Transverse colon (tissue), 4 donors: ENCODE measurements around the gene RUNX3. TPM values are rescaled to one million over a fixed set of nuclear protein-coding genes. Genes with fewer than 3 reads are reported as not detected.

Source experiments
- DNase-seq: peaks from one replicate; pipeline ENCODE4 v3.0.0-alpha.2; 2019
- H3K27ac ChIP-seq, 4 donors: fragments of 200-600 bp; sonication (generic); 2 replicates each; pipeline ENCODE4 v1.5.1; 2016 to 2018; ENCODE audit warnings: inconsistent platforms in 4 of 4
- H3K27me3 ChIP-seq: fragments of 200-600 bp; sonication (generic); 2 replicates; pipeline ENCODE4 v1.5.1; 2017; ENCODE audit warnings: inconsistent platforms
- H3K36me3 ChIP-seq, 4 donors: fragments of 200-600 bp; sonication (generic); 2 replicates each; pipeline ENCODE4 v1.5.1; 2017 to 2019; ENCODE audit warnings: inconsistent platforms in 4 of 4
- H3K4me1 ChIP-seq, 4 donors: fragments of 200-600 bp; sonication (generic); 2 replicates each; pipeline ENCODE4 v1.5.1; 2017 to 2020; ENCODE audit warnings: inconsistent platforms in 4 of 4
- H3K4me3 ChIP-seq, 4 donors: fragments of 200-600 bp; sonication (generic); 1 replicate in 1 of 4; 2 replicates in 3 of 4; pipeline versions ENCODE4 v1.5.1 to v1.6.1; 2017 to 2019; ENCODE audit warnings: inconsistent platforms in 4 of 4
- H3K9me3 ChIP-seq, 2 donors: fragments of 200-600 bp; sonication (generic); 2 replicates each; pipeline ENCODE4 v1.5.1; 2017 to 2019; ENCODE audit warnings: inconsistent platforms in 2 of 2
- CTCF ChIP-seq, 5 experiments: fragments of 200-600 bp in 3 of 5; fragments of 450-650 bp in 2 of 5; sonication (generic) in 3 of 5; IDR thresholded peaks; 1 replicate in 2 of 5; 2 replicates in 3 of 5; pipeline ENCODE4 v1.5.1; 2016 to 2017; ENCODE audit warnings: antibody characterized with exemption in 5 of 5, inconsistent platforms in 3 of 5, mild to moderate bottlenecking in 2 of 5, moderate library complexity in 1 of 5
- EP300 ChIP-seq: sonication (generic); formaldehyde crosslinking; IDR thresholded peaks from one replicate; pipeline ENCODE4 v1.6.1; 2017; ENCODE audit warnings: antibody characterized with exemption, low read depth
- POLR2A ChIP-seq: fragments of 450-650 bp; IDR thresholded peaks from one replicate; pipeline ENCODE4 v1.6.1; 2016; ENCODE audit warnings: antibody characterized with exemption, mild to moderate bottlenecking, moderate library complexity
- POLR2AphosphoS5 ChIP-seq, 3 donors: sonication (generic); formaldehyde crosslinking; IDR thresholded peaks; one replicate each; pipeline ENCODE4 v1.6.1; 2016; ENCODE audit warnings: antibody characterized with exemption in 3 of 3
- WGBS, 2 donors: methylation state at CpG; one replicate each; pipeline ENCODE4 v1.1.5; 2018; ENCODE audit warnings: low coverage in 1 of 2; 5-methylcytosine and 5-hydroxymethylcytosine counted together
- in situ Hi-C, 4 donors: fragments of 200-750 bp; cut with MboI; loops; one replicate each; pipeline versions ENCODE4 v1.15.0 to v1.15.1; 2017; ENCODE audit warnings: low sequenced_read_pairs in 3 of 4, low pct_ligation_motif_present in 1 of 4, low pct_unique_long_range_greater_than_20kb in 1 of 4
- intact Hi-C: fragments of 100-400 bp; cut with DNase I; formaldehyde crosslinking; loops from one replicate; pipeline ENCODE4 v1.15.1; 2023; ENCODE audit warnings: low total_unique reads
- total RNA-seq, 4 donors: library from RNA; depleted of rRNA; stranded (reverse); fragments of >200 nt; gene quantifications; one replicate each; pipeline ENCODE4 v1.1.0, GENCODE V29; 2016

RUNX3 gene
- total RNA-seq, 4 donors from 2014 or later, result 1.5 to 4.8 (median 3.4) TPM

- DNase-seq, result no peak
- Histone ChIP-seq H3K36me3 (no peaks in the 10 kb centered on the region), H3K4me3 (no peak overlapping the region), H3K9me3 (no peaks in the 10 kb centered on the region), H3K27me3 (peaks cover 58% of the 10 kb centered on the region), H3K4me1 (peaks cover 0 to 21% (median 15%) of the 10 kb centered on the region in 4 donors), H3K27ac (no peak overlapping the region)
- WGBS, 2 donors, result 50 to 63% methylated on average over 4 to 13 of the region's 13 CpGs
- intact Hi-C loops (no loop called here), in situ Hi-C loops (loop anchor here in 3 of 4 donors (10.0 to 25.0 kb wide), 3 partner anchors 99 to 169 kb away; no protein-coding TSS in a partner anchor)
- TF ChIP-seq EP300 (no peak), CTCF (IDR thresholded peaks at IDR 0.05) (no peak), POLR2AphosphoS5 (IDR thresholded peaks at IDR 0.05) (no peak), POLR2A (no peak)
Measured at GRCh38 chr1:24935615-24936484, 5.8 kb upstream of the RUNX3 start.

GRCh38 chr1:24935196-24935526 lies 5.1 kb upstream of the RUNX3 start:
- TF ChIP-seq POLR2AphosphoS5 (IDR thresholded peaks at IDR 0.05) (no peak), CTCF (IDR thresholded peaks at IDR 0.05) (no peak), EP300 (no peak), POLR2A (no peak)

GRCh38 chr1:24934310-24935195 lies 4.5 kb upstream of the RUNX3 start:
- in situ Hi-C loops (loop anchor here in 3 of 4 donors (10.0 to 25.0 kb wide), 3 partner anchors 100 to 170 kb away; no protein-coding TSS in a partner anchor), intact Hi-C loops (no loop called here)
- H3K27me3 ChIP-seq, result peaks cover 69% of the 10 kb centered on the region
- no peak for DNase-seq
- H3K4me1 ChIP-seq, result peaks cover 0 to 29% (median 23%) of the 10 kb centered on the region in 4 donors
- 49% methylated on average over 16 of the region's 16 CpGs; no CpG with 5 or more reads in 1 of the 2 donors for WGBS, 2 donors
- no peaks in the 10 kb centered on the region for H3K36me3 ChIP-seq
- no peak for TF ChIP-seq CTCF (IDR thresholded peaks at IDR 0.05)
- no peak for TF ChIP-seq POLR2A
- TF ChIP-seq POLR2AphosphoS5 (IDR thresholded peaks at IDR 0.05), result no peak
- TF ChIP-seq EP300, result no peak
- no peak overlapping the region for H3K4me3 ChIP-seq
- H3K9me3 ChIP-seq, result no peaks in the 10 kb centered on the region
- H3K27ac ChIP-seq, result no peak overlapping the region

More at GRCh38 chr1:24935196-24935526, 5.1 kb upstream of the RUNX3 start:
- DNase-seq, result no peak
- Histone ChIP-seq H3K4me3 (no peak overlapping the region), H3K36me3 (no peaks in the 10 kb centered on the region), H3K27me3 (peaks cover 65% of the 10 kb centered on the region), H3K9me3 (no peaks in the 10 kb centered on the region), H3K27ac (no peak overlapping the region), H3K4me1 (peaks cover 0 to 28% (median 22%) of the 10 kb centered on the region in 4 donors)
- in situ Hi-C loops (loop anchor here in 3 of 4 donors (10.0 to 25.0 kb wide), 3 partner anchors 100 to 170 kb away; no protein-coding TSS in a partner anchor), intact Hi-C loops (no loop called here)
- 0 to 38% methylated on average over 5 to 11 of the region's 11 CpGs for WGBS, 2 donors

GRCh38 chr1:24933468-24933867 lies 3.4 kb upstream of the RUNX3 start:
- 76 to 78% methylated on average over 11 to 12 of the region's 12 CpGs for WGBS, 2 donors
- H3K36me3 ChIP-seq, result no peaks in the 10 kb centered on the region
- H3K4me1 ChIP-seq, result peaks cover 0 to 40% (median 31%) of the 10 kb centered on the region in 4 donors
- TF ChIP-seq EP300, result no peak
- TF ChIP-seq POLR2AphosphoS5 (IDR thresholded peaks at IDR 0.05), result no peak
- TF ChIP-seq CTCF (IDR thresholded peaks at IDR 0.05), result no peak
- no peak for TF ChIP-seq POLR2A
- no peak overlapping the region for H3K4me3 ChIP-seq
- no peak for DNase-seq
- in situ Hi-C loops, result loop anchor here in 3 of 4 donors (10.0 to 25.0 kb wide), 3 partner anchors 101 to 171 kb away; no protein-coding TSS in a partner anchor
- no peak overlapping the region for H3K27ac ChIP-seq
- peaks cover 80% of the 10 kb centered on the region for H3K27me3 ChIP-seq
- intact Hi-C loops, result no loop called here
- H3K9me3 ChIP-seq, result no peaks in the 10 kb centered on the region
